ENCODE data around the gene SCYGR8.

DNA sequence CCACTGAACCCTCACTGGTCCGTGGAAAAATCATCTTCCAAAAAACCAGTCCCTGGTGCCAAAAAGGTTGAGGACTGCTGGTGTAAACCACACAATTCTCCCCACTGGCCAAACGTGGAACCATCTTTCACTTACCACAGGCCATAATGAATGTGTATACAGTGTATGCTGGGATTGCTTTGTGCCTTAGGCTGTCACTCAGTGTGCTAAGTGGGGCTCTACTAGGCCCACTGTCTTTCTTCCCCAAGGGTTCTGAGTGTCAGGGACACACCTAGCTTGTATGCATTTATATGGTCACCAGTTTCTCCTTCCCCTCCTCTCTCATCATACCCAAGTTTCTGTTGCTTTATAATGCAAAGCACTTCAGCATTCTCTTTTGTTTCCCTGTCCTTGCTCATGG, 27.2 kb downstream of the SCYGR8 start:
- TF ChIP-seq CTCF (conservative IDR thresholded peaks at IDR 0.05; ENCODE audit: low read length) (no peak), EZH2phosphoT487 (IDR thresholded peaks at IDR 0.05; ENCODE audit: borderline replicate concordance, low read depth, low read length) (no peak)

All from OCI-LY7 (cell line).